ENCODE data around the gene PRKD2.

PRKD2 gene

DNA sequence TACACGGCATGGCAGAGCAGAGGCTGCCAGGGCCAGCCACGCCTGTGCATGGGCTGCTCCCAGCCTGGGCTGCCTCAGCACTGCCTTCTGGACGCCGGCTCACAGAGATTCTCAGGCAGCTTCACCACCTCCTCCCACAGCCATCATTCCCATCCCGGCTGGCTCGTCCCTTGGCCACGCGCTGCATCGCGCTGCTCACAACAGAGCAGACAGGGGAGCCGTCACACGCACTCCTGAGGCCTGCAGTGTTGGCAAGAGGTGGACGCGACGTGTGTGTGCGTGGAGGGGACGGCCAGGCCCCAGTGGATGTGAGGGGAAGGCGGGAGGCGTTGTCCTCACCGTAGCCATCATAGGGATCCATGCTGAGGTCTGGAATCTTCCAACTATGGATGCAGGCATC, 7.6 kb upstream of the PRKD2 start:
- peaks cover 26% of the 10 kb centered on the region for H3K79me2 ChIP-seq (ENCODE audit: insufficient read depth, low read length)
- H3K27ac ChIP-seq (ENCODE audit: low read length), result no peak overlapping the region
- peaks cover 100% of the 10 kb centered on the region for H3K36me3 ChIP-seq (ENCODE audit: insufficient read depth, low read length)
- H4K20me1 ChIP-seq (ENCODE audit: insufficient read depth, low read length), result peaks cover 82% of the 10 kb centered on the region
- no peak for ATAC-seq (ENCODE audit: insufficient read depth, low read depth)
- no peak for DNase-seq
- no peak overlapping the region for H3K9ac ChIP-seq (ENCODE audit: low read depth, low read length)
- H3K4me2 ChIP-seq (ENCODE audit: insufficient read depth, low read length), result no peak overlapping the region
- H3K27me3 ChIP-seq (ENCODE audit: insufficient read depth, low read length, poor library complexity), result no peaks in the 10 kb centered on the region
- H3K4me3 ChIP-seq (ENCODE audit: low read depth in 1 of 2, low read length in 2 of 2), result no peak overlapping the region
- H3K9me3 ChIP-seq (ENCODE audit: insufficient read depth, low read length, severe bottlenecking), result no peaks in the 10 kb centered on the region
- TF ChIP-seq EZH2 (IDR thresholded peaks at IDR 0.05; ENCODE audit: borderline replicate concordance, low read depth, low read length, severe bottlenecking), result no peak
- TF ChIP-seq, protein P1, sequence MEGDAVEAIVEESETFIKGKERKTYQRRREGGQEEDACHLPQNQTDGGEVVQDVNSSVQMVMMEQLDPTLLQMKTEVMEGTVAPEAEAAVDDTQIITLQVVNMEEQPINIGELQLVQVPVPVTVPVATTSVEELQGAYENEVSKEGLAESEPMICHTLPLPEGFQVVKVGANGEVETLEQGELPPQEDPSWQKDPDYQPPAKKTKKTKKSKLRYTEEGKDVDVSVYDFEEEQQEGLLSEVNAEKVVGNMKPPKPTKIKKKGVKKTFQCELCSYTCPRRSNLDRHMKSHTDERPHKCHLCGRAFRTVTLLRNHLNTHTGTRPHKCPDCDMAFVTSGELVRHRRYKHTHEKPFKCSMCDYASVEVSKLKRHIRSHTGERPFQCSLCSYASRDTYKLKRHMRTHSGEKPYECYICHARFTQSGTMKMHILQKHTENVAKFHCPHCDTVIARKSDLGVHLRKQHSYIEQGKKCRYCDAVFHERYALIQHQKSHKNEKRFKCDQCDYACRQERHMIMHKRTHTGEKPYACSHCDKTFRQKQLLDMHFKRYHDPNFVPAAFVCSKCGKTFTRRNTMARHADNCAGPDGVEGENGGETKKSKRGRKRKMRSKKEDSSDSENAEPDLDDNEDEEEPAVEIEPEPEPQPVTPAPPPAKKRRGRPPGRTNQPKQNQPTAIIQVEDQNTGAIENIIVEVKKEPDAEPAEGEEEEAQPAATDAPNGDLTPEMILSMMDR (IDR thresholded peaks at IDR 0.05; ENCODE audit: borderline replicate concordance, extremely low read depth, low read length, poor library complexity, severe bottlenecking), result no peak
- peaks cover 14% of the 10 kb centered on the region for H3K4me1 ChIP-seq (ENCODE audit: insufficient read depth, low read length)
- no peak overlapping the region for H2AFZ ChIP-seq (ENCODE audit: low read depth, low read length)

DNA sequence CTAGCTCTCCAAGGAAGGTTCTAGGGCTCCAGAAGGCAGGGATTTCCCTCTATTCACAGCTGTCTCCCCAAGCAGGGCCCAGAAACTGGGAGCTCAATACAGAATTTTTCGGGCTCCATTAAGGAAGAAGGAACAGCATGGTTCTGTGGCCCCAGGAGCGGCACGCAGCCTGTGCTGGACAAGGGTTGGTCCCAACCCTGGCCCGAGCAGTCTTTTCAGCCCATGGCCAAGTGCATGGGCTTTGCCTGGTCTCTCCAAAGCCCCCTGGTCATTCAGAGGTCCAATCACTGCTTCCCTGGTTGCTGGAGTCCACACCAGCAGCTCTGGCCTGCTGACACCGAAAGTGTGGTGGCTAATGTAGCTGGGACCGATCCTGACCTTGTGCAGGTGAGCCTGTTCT, 6.6 kb upstream of the PRKD2 start:
- peaks cover 24% of the 10 kb centered on the region for H3K4me1 ChIP-seq (ENCODE audit: insufficient read depth, low read length)
- no peak overlapping the region for H3K4me3 ChIP-seq (ENCODE audit: low read depth in 1 of 2, low read length in 2 of 2)
- TF ChIP-seq EZH2 (IDR thresholded peaks at IDR 0.05; ENCODE audit: borderline replicate concordance, low read depth, low read length, severe bottlenecking), result no peak
- TF ChIP-seq, protein P1 (IDR thresholded peaks at IDR 0.05; ENCODE audit: borderline replicate concordance, extremely low read depth, low read length, poor library complexity, severe bottlenecking), result no peak
- H2AFZ ChIP-seq (ENCODE audit: low read depth, low read length), result no peak overlapping the region
- no peak for DNase-seq
- no peak overlapping the region; the same call in 1 of the 2 replicates for H3K9ac ChIP-seq (ENCODE audit: low read depth, low read length)
- 0 out of 2 replicates have a peak overlapping the region, but pooled peaks have one; percentile 6 for H3K27ac ChIP-seq (ENCODE audit: low read length)
- H3K36me3 ChIP-seq (ENCODE audit: insufficient read depth, low read length), result peaks cover 96% of the 10 kb centered on the region
- no peaks in the 10 kb centered on the region for H3K27me3 ChIP-seq (ENCODE audit: insufficient read depth, low read length, poor library complexity)
- H3K79me2 ChIP-seq (ENCODE audit: insufficient read depth, low read length), result peaks cover 17% of the 10 kb centered on the region
- no peak for ATAC-seq (ENCODE audit: insufficient read depth, low read depth)
- peaks cover 82% of the 10 kb centered on the region for H4K20me1 ChIP-seq (ENCODE audit: insufficient read depth, low read length)
- H3K4me2 ChIP-seq (ENCODE audit: insufficient read depth, low read length), result no peak overlapping the region
- H3K9me3 ChIP-seq (ENCODE audit: insufficient read depth, low read length, severe bottlenecking), result no peaks in the 10 kb centered on the region

GRCh38 chr19:46723023-46723461, 6.1 kb upstream of the PRKD2 start:
- no peak for ATAC-seq (ENCODE audit: insufficient read depth, low read depth)
- Histone ChIP-seq H3K9me3 (ENCODE audit: insufficient read depth, low read length, severe bottlenecking) (no peaks in the 10 kb centered on the region), H3K4me1 (ENCODE audit: insufficient read depth, low read length) (peaks cover 28% of the 10 kb centered on the region), H3K27me3 (ENCODE audit: insufficient read depth, low read length, poor library complexity) (no peaks in the 10 kb centered on the region), H4K20me1 (ENCODE audit: insufficient read depth, low read length) (peaks cover 78% of the 10 kb centered on the region), H3K36me3 (ENCODE audit: insufficient read depth, low read length) (peaks cover 91% of the 10 kb centered on the region), H3K9ac (ENCODE audit: low read depth, low read length) (no peak overlapping the region; the same call in 1 of the 2 replicates), H2AFZ (ENCODE audit: low read depth, low read length) (no peak overlapping the region), H3K27ac (ENCODE audit: low read length) (no peak overlapping the region), H3K79me2 (ENCODE audit: insufficient read depth, low read length) (peaks cover 13% of the 10 kb centered on the region), H3K4me2 (ENCODE audit: insufficient read depth, low read length) (no peak overlapping the region), H3K4me3 (ENCODE audit: low read depth in 1 of 2, low read length in 2 of 2) (no peak overlapping the region)
- TF ChIP-seq, protein P1 (IDR thresholded peaks at IDR 0.05; ENCODE audit: borderline replicate concordance, extremely low read depth, low read length, poor library complexity, severe bottlenecking), result no peak
- no peak for TF ChIP-seq EZH2 (IDR thresholded peaks at IDR 0.05; ENCODE audit: borderline replicate concordance, low read depth, low read length, severe bottlenecking)
- no peak for DNase-seq

Data from DND-41 (cell line).